ENCODE measurements around the gene FYN.

Gene FYN

DNA sequence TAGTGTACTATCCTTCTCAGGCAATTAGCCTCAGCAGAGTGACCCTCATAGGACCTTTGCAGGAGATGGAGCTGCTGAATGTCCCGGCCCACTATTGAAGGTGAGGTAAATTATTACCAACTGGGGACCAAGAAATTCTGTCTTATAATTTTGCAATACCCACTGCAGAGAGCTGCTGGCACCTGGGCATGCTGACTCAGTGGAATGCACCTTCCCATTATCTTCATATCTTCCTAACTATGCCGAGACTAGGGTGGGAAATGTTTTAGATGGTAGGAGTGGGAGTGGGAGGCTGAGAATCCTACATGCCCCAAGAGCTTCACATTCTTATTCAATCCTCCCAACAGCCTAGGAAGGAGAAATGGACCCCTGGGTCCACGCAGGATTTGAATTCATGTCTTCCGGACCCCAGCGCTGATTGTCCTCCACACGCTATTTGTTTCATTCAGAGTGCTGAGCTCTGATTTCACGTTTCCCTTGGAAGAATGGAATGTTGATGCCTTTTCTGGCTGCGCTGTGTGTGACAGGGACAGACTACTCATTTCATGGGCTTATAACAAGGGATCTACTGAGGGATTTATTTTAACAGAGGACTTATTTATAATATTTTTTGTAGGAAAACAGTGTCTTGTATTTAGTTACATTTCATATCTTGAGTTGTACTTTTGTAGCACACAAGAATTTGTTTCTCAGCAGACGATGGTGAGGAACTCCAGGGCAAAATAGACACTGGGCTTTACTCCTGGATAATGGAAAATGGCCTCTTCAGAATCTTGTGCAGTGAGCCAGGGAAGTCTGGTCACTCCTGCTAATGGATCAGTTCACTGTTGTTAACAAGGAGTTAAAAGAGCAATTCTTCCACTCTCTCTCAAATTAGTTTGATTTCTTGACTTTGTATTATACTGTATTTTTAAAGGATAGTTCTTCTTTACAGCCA, 66.4 kb downstream of the FYN start:
- no peak for DNase-seq (ENCODE audit: low read depth in 2 of 2)

GRCh38 chr6:111806165-111806547, 67.1 kb downstream of the FYN start:
- no peak for DNase-seq (ENCODE audit: low read depth in 2 of 2)

GRCh38 chr6:111805511-111806164, 67.6 kb downstream of the FYN start:
- no peak for DNase-seq (ENCODE audit: low read depth in 2 of 2)

GRCh38 chr6:111804627-111805235, 68.5 kb downstream of the FYN start:
- DNase-seq (ENCODE audit: low read depth in 2 of 2): peak in 1 of 2 donors; percentile 46

DNA sequence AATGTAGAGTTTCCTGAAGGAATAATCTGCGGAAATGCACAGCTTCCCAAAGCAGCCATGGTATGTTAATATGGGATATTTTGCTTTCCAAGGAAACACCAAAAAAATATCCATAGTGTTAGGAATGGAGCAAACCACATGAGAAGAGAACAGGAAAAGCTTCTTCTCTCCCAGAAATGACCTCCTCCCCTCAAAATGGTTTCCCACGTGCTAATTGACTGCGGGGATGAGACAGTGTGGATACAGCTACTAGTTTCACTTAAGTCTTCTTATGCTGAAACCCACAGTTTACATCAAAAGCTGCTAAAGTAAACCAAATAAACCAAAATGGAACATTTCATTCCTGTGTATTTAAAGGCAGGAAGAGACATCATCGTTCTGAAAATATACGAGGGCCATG, 69.4 kb downstream of the FYN start:
- DNase-seq (ENCODE audit: low read depth in 2 of 2): no peak

DNA sequence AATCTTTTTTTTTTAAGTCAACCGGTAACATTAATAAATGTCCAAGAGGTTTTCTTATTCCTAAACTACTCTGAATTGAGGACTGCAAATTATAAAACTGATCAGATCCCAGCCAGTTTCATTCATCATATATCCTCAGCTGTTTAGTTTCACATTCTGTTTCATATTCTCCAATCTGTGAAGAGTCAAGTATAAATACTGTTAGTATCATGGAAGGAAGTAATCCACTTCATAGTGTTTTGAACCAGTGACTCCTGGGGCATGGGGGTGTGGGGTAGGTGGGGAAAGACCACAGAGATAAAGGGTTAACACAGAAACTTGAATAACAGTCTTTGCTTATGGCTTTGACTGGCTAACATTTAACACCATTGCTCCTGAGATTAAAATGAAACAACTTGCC, 69.9 kb downstream of the FYN start:
- DNase-seq (ENCODE audit: low read depth in 2 of 2): no peak

DNA sequence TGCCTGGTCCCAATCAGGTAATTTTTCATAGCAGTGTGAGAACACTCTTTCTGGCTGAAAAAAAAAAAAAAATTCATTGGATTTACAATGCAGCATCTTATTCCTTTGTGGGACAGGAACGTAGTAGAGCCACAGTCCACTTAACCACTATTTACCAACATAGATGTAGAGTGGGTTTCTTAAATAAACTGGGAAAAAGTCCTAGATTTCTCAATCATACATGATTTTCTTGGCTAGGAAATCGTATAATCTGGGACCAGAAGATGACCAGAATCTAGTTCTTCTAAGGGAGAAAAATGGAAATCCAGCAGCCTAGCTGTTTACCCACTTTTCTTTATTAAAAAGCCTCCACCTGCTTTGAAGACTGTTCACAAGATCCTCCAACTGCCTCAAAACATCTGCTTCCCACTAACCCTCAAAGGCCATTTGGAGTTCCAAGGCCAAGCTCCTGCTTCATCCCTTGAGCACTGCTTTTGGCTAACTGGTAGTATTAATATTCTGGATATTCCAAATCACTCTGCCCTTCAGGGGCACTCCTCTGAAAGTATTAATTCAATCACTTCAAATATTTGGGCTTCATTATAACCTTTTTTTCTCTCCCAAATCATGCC, 70.4 kb downstream of the FYN start:
- no peak for DNase-seq (ENCODE audit: low read depth in 2 of 2)

GRCh38 chr6:111802015-111802414, 71.2 kb downstream of the FYN start:
- DNase-seq (ENCODE audit: low read depth in 2 of 2): no peak

DNA sequence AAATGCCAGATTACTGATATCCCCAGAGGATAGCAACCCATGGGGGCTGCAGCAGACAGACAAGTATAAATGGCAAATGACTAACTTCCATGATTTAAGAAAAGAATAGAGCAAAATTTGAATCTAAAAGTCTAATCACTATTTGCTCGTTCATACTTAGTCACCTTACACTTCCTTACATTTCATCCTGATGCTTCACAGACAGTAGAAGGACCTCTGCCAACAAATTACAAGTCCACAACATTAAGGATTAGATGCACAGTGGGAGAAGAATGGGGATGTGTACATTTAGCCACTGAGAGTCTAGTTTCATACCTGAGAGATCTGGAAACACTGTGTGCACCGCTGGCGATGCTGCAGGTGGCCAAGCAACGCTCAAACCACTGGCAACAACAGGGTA, 72.4 kb downstream of the FYN start:
- DNase-seq (ENCODE audit: low read depth in 2 of 2): no peak

- DNase-seq (ENCODE audit: low read depth in 2 of 2): no peak
Observed at GRCh38 chr6:111800259-111800765, 72.9 kb downstream of the FYN start.

DNA sequence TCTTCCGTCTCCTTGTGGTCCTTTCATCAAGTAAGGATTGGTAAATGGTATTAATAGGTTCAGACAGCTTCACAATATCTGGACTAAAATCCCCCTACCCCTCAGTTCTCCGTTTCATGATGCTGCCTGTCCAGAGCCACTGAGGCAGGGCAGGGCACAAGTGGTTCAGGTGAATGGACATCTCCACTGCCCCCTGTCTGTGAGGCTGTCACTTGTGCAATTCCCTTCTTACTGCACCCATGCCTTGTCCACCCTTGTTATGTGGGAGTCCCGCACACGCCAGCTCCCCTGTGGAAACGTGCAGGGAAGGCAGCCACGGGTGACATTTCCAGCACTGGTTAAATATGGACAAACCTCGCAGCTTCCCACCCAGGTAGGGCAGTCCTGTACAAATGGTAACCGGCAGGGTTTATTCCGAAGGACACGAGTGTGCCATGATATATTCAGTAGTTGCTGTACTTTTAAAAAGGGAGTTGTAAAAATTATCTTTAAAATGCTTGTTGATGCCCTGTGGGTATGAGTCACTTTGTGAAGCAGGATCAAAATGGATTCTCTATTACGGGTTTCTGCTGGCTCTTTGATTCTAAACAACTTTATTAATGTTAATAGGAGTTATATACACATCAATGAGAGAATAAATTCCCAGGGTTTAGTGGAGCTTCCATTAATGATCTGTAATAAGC, 73.5 kb downstream of the FYN start:
- no peak for DNase-seq (ENCODE audit: low read depth in 2 of 2)

DNA sequence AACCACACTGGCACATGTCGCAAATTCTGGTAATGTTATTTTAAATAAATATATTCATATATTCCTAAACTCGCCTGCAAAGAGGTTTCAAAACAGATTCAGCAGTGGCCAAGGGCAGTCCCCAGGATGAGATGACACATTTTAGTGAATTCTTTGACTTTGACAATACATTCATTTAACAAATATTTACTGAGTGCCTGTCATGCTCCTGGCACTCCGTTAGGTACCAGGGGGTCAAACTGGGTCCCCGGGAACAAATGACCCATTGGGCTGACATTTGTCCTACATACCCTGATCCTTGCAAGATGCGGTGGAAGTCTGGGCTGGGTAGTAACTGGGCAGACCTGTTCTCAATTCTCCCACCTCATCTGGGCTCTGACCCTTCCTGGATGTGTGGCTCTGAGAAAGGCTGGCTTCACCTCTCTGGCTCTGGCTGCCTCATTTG, 74.9 kb downstream of the FYN start:
- DNase-seq (ENCODE audit: low read depth in 2 of 2): no peak

- no peak for DNase-seq (ENCODE audit: low read depth in 2 of 2)
Observed at GRCh38 chr6:111796310-111796918, 76.8 kb downstream of the FYN start.

- DNase-seq (ENCODE audit: low read depth in 2 of 2): no peak
Observed at GRCh38 chr6:111795558-111795957, 77.7 kb downstream of the FYN start.

DNA sequence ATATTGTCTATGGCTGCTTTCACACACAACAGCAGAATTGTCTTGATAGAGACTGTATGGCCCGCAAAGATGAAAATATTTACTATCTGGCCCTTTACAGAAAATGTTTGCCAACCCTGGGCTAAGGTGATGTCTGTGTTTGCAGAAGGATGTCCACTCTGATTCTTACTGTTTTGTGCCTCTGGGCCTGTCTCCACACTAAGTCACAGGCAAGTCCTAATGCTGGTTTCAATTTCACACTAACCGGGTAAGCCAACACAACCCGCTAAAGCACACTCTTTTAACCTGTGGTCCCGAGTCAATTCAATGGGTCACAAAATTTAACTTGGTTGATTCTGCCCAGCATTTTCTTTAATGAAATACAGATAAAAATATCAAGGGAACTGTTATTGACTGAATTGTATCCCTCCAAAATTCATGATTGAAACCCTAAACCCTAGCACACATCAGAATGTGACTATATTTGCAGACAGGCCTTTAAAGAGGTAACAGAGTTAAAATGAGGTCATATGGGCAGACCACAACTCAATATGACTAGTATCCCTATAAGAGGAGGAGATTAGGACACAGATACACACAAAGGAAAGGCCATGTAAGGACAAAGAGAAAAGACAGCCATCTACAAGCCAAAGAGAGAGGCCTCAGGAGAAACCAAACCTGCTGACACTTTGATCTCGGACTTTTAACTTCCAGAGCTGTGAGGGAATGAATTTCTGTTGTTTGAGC, 78.4 kb downstream of the FYN start:
- no peak for DNase-seq (ENCODE audit: low read depth in 2 of 2)

- no peak for DNase-seq (ENCODE audit: low read depth in 2 of 2)
Observed at GRCh38 chr6:111794300-111794699, 79.0 kb downstream of the FYN start.

DNA sequence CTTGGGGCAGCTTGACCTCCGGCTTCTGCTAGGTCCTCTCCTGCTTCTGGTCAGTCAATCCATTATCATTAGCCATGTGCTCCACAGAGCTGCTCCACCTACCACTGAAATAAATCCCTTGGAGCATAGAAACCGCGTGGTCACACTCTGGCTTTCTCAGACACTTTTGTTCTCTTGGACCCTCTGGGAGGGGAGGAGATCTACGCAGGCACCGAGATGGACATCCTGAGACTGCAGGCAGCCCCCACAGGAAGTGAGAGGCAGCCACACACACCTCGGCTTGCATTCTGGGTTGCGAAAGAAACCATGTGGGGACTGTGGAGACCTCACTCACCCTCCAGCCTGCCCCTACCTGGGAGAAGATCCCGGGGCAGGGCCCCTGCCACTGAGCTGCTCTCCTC, 79.5 kb downstream of the FYN start:
- DNase-seq (ENCODE audit: low read depth in 2 of 2): no peak

DNA sequence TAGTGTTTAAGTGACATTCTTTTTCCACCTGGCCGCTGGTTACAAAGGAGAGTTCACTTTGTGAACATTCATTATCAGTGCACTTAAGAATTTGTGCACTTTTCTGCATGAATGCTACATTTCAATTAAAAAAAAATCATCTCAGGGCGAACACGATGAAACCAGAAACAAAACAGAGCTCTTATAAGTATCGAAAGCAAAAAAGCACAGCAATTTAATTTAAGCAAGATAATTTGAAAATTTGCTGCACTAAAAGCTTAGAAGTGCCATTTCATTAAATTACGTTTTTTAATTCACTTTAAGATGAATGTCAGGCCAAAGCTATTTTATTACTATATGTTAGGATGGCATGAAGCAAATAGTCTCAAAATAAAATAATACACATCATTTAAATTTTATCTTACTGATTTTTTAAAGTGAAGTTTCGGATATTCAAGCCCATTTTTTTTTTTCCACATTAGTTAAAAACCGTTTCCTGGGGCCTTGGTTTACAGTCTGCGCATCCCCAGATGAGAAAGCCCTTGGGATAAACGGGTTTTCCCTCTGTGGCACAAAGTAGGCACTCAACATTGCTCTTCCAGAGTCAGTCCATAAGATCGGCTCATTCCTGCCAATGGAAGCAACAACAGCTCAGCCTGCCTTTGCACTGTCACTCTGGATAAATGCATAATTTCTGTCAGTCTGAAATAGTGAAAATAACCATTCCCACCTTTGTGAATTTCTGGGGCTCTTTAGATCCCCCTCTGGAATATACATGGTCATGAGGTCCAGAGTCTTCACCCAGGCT, 80.1 kb downstream of the FYN start:
- DNase-seq (ENCODE audit: low read depth in 2 of 2): no peak

- no peak for DNase-seq (ENCODE audit: low read depth in 2 of 2)
Observed at GRCh38 chr6:111792241-111792640, 81.0 kb downstream of the FYN start.

DNA sequence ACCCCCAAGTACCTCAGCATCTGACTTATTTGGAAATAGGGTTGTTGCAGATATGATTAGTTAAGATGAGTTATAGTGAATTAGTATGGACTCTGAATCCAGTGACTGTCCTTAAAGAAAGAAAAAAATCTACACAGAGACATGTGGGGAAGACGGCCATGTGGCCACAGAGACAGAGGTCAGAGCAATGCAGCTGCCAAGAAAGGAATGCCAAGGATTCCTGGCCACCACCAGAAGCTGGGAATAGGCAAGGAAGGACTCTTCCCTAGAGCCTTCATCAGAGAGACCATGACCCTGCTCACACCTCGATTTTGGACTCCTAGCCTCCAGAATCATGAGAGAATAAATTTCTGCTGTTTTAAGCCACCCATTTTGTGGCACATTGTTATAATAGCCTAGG, 81.8 kb downstream of the FYN start:
- DNase-seq (ENCODE audit: low read depth in 2 of 2): no peak

Measured in stimulated activated CD4-positive, alpha-beta T cell treated with anti-CD3 and anti-CD28 coated beads, Interleukin-1b, Interleukin-23, amount 100 ng/mL, for 1 hour (primary cell).